Endothelial cell of umbilical vein (primary cell): Measurements from ENCODE around the gene CARMIL1. TPM values are rescaled to one million over a fixed set of nuclear protein-coding genes. Genes with fewer than 3 reads are reported as not detected.

ENCODE experiments used
- BruUV-seq: library from RNA; stranded (reverse); fragments of 400-500 nt; replicated peaks from 2 replicates; lab custom pipeline; 2021; lab: Mats Ljungman, UMichigan
- CTCF ChIA-PET: fragments of 300-600, 350-600 bp; sonication (Branson Sonifier 250); formaldehyde crosslinking; loops from one replicate; lab custom pipeline; 2021; ENCODE audit warnings: antibody characterized with exemption, inconsistent platforms; lab: Charles Lee
- POLR2A ChIA-PET: fragments of 300-600, 350-600 bp; sonication (Branson Sonifier 250); formaldehyde crosslinking; loops from one replicate; lab custom pipeline; 2021; ENCODE audit warnings: antibody characterized with exemption, inconsistent platforms; lab: Charles Lee
- DNase-seq: peaks from one replicate; pipeline ENCODE4 v3.0.0-alpha.2; 2011; ENCODE audit warnings: low read depth, low spot score
- FAIRE-seq: peaks from 2 replicates; lab custom pipeline; 2011; peaks lifted over from hg19 to GRCh38; lab: Jason Lieb, UNC
- H2AFZ ChIP-seq: 2 replicates; pipeline ENCODE4 v1.6.0; 2012; ENCODE audit warnings: low read depth, low read length, control low read depth, inconsistent platforms
- H3K27ac ChIP-seq: 2 replicates; pipeline ENCODE4 v1.5.1; 2011; ENCODE audit warnings: low read depth, mild to moderate bottlenecking, control low read depth, low read length, moderate library complexity; ENCODE audit not compliant: insufficient read depth
- H3K27me3 ChIP-seq, 2 experiments: 2 replicates each; pipeline versions ENCODE4 v1.6.0 to v1.6.1; 2011; ENCODE audit warnings: low read length in 2 of 2, mixed read lengths in 1 of 2; ENCODE audit not compliant: control insufficient read depth in 2 of 2, insufficient read depth in 2 of 2
- H3K36me3 ChIP-seq, 2 experiments: 2 replicates in 1 of 2; 3 replicates in 1 of 2; pipeline ENCODE4 v1.5.1; 2011; ENCODE audit warnings: low read length in 2 of 2, mild to moderate bottlenecking in 1 of 2, moderate library complexity in 1 of 2; ENCODE audit not compliant: control insufficient read depth in 2 of 2, insufficient read depth in 2 of 2; ENCODE audit errors: extremely low read depth in 1 of 2
- H3K4me1 ChIP-seq: 3 replicates; pipeline ENCODE4 v1.5.1; 2011; ENCODE audit warnings: mild to moderate bottlenecking, low read length; ENCODE audit not compliant: control insufficient read depth, insufficient read depth; ENCODE audit errors: extremely low read depth
- H3K4me2 ChIP-seq: 2 replicates; pipeline ENCODE4 v1.6.1; 2011; ENCODE audit warnings: low read length, control low read depth, mixed read lengths; ENCODE audit not compliant: insufficient read depth
- H3K4me3 ChIP-seq, 3 experiments: fragments of 200-600 bp in 1 of 3; sonication (generic), shearing (Covaris generic) in 1 of 3; replicated peaks in 1 of 3; 2 replicates each; pipeline ENCODE4 v1.5.1; 2011 to 2016; ENCODE audit warnings: control low read depth in 3 of 3, low read length in 3 of 3, mild to moderate bottlenecking in 2 of 3, inconsistent platforms in 1 of 3, low read depth in 1 of 3, moderate library complexity in 1 of 3; ENCODE audit not compliant: insufficient read depth in 1 of 3
- H3K79me2 ChIP-seq: 2 replicates; pipeline ENCODE4 v1.6.0; 2012; ENCODE audit warnings: low read length, inconsistent platforms; ENCODE audit not compliant: control insufficient read depth, insufficient read depth
- H3K9ac ChIP-seq: replicated peaks from 2 replicates; pipeline ENCODE3; 2011; ENCODE audit warnings: low read length, control low read depth; ENCODE audit not compliant: insufficient read depth; ENCODE audit errors: extremely low read depth
- H3K9me1 ChIP-seq: replicated peaks from 3 replicates; pipeline ENCODE4 v1.6.0; 2011; ENCODE audit warnings: mild to moderate bottlenecking, low read length; ENCODE audit not compliant: control insufficient read depth, insufficient read depth; ENCODE audit errors: extremely low read depth
- H3K9me3 ChIP-seq: replicated peaks from 2 replicates; pipeline ENCODE4 v1.5.1; 2012; ENCODE audit warnings: low read length, inconsistent platforms; ENCODE audit not compliant: control insufficient read depth, insufficient read depth
- H4K20me1 ChIP-seq: replicated peaks from 2 replicates; pipeline ENCODE3; 2011; ENCODE audit warnings: mild to moderate bottlenecking, low read length; ENCODE audit not compliant: control insufficient read depth, insufficient read depth; ENCODE audit errors: extremely low read depth
- EZH2 ChIP-seq: IDR thresholded peaks from 2 replicates; pipeline ENCODE4 v1.6.1; 2012; ENCODE audit warnings: borderline replicate concordance, low read depth, mild to moderate bottlenecking, moderate library complexity, low read length, inconsistent platforms; ENCODE audit not compliant: severe bottlenecking
- FOS ChIP-seq: IDR thresholded peaks from 2 replicates; pipeline ENCODE4 v1.6.1; 2011; ENCODE audit warnings: mild to moderate bottlenecking, low read length, moderate library complexity, borderline replicate concordance; ENCODE audit not compliant: insufficient read depth
- GATA2 ChIP-seq: IDR thresholded peaks from 2 replicates; pipeline ENCODE4 v1.7.0; 2011; ENCODE audit warnings: low read depth, mild to moderate bottlenecking, moderate library complexity, mixed read lengths, low read length; ENCODE audit not compliant: insufficient read length, insufficient read depth
- JUN ChIP-seq: IDR thresholded peaks from 2 replicates; pipeline ENCODE4 v1.6.1; 2011; ENCODE audit warnings: borderline replicate concordance, low read depth; ENCODE audit not compliant: insufficient read length, insufficient read depth
- MYC ChIP-seq: IDR thresholded peaks from one replicate; pipeline ENCODE4 v1.6.1; 2011; ENCODE audit warnings: mild to moderate bottlenecking, low read depth, low read length
- POLR2A ChIP-seq: IDR thresholded peaks from 2 replicates; pipeline ENCODE4 v1.6.1; 2012; ENCODE audit warnings: low read depth, mild to moderate bottlenecking, control low read depth, low read length
- POLR2AphosphoS5 ChIP-seq: IDR thresholded peaks from 2 replicates; pipeline ENCODE4 v1.6.1; 2012; ENCODE audit warnings: low read depth, mild to moderate bottlenecking, control low read depth, low read length, moderate library complexity; ENCODE audit not compliant: insufficient read depth
- dilution Hi-C: fragments of 300-500 bp; cut with MboI; formaldehyde crosslinking; loops from one replicate; pipeline ENCODE4 v1.15.0; 2019; ENCODE audit warnings: low sequenced_read_pairs; ENCODE audit not compliant: extremely low pct_ligation_motif_present
- intact Hi-C: fragments of 100-400 bp; cut with micrococcal nuclease; formaldehyde crosslinking; loops from one replicate; pipeline ENCODE4 v1.10.0; 2022
- polyA plus RNA-seq, 4 experiments: library from polyadenylated mRNA; depleted of rRNA in 3 of 4; stranded (reverse) in 3 of 4; unstranded in 1 of 4; fragments of >200 nt; gene quantifications; 2 replicates each; pipeline versions ENCODE4 v1.2.1 to v1.2.3, GENCODE V29; 2011 to 2012; ENCODE audit warnings: missing spikeins in 1 of 4
- total RNA-seq: library from RNA; stranded (reverse); gene quantifications from 2 replicates; pipeline ENCODE4 v1.2.3, GENCODE V29; 2021
- TF ChIP-seq, protein P1 (sequence below): IDR thresholded peaks from 2 replicates; pipeline ENCODE4 v1.6.1; 2011; ENCODE audit not compliant: insufficient read depth, insufficient read length
- TF ChIP-seq, protein P2 (sequence below), 2 donors: IDR thresholded peaks; 1 replicate in 1 of 2; 2 replicates in 1 of 2; pipeline ENCODE4 v1.5.1; 2011; ENCODE audit warnings: low read length in 2 of 2, mild to moderate bottlenecking in 2 of 2, moderate library complexity in 2 of 2, control low read depth in 1 of 2, inconsistent platforms in 1 of 2, low read depth in 1 of 2; ENCODE audit not compliant: insufficient read depth in 1 of 2; ENCODE audit errors: extremely low read depth in 1 of 2

CARMIL1 gene
- total and polyA plus RNA-seq, 2 donors (not counting 3 experiments of a cell fraction or from before 2014, with no cell fraction given) = 1.3 to 8.7 TPM

DNA sequence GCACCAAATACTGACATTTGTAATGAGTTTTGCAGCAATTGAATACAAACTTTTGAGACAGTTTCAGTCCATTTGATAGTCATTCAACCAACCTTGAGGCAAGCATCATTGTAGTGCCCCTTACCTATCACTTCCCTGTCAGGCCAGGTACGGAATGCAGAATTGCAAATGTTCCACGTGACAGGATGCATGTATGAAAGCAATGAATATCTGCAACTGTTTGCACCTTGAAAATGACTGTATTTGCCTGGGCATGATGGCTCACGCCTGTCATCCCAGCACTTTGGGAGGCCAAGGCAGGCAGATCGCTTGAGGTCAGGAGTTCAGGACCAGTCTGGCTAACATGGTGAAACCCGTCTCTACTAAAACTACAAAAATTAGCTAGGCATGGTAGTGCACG, 226.8 kb downstream of the CARMIL1 start:
- Histone ChIP-seq H3K27ac (no peak overlapping the region), H3K4me3 (no peak overlapping the region), H3K4me2 (no peak overlapping the region), H2AFZ (no peak overlapping the region), H3K36me3 (no peaks in the 10 kb centered on the region), H3K9ac (no peak overlapping the region), H4K20me1 (no peaks in the 10 kb centered on the region), H3K9me1 (no peaks in the 10 kb centered on the region), H3K27me3 (no peaks in the 10 kb centered on the region), H3K9me3 (no peaks in the 10 kb centered on the region), H3K4me1 (no peaks in the 10 kb centered on the region), H3K79me2 (no peaks in the 10 kb centered on the region)
- CTCF ChIA-PET = interaction anchor here (1.2 to 4.7 kb wide), 4 partner anchors 13 to 240 kb away, joined by 3 to 30 read pairs (median 6); no protein-coding TSS in a partner anchor
- TF ChIP-seq POLR2AphosphoS5 = no peak
- TF ChIP-seq POLR2A = no peak
- TF ChIP-seq, protein P1, sequence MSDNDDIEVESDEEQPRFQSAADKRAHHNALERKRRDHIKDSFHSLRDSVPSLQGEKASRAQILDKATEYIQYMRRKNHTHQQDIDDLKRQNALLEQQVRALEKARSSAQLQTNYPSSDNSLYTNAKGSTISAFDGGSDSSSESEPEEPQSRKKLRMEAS = no peak
- TF ChIP-seq GATA2 = no peak
- no peak for TF ChIP-seq EZH2
- TF ChIP-seq JUN = no peak
- TF ChIP-seq MYC = no peak
- TF ChIP-seq FOS = no peak
- TF ChIP-seq, protein P2, sequence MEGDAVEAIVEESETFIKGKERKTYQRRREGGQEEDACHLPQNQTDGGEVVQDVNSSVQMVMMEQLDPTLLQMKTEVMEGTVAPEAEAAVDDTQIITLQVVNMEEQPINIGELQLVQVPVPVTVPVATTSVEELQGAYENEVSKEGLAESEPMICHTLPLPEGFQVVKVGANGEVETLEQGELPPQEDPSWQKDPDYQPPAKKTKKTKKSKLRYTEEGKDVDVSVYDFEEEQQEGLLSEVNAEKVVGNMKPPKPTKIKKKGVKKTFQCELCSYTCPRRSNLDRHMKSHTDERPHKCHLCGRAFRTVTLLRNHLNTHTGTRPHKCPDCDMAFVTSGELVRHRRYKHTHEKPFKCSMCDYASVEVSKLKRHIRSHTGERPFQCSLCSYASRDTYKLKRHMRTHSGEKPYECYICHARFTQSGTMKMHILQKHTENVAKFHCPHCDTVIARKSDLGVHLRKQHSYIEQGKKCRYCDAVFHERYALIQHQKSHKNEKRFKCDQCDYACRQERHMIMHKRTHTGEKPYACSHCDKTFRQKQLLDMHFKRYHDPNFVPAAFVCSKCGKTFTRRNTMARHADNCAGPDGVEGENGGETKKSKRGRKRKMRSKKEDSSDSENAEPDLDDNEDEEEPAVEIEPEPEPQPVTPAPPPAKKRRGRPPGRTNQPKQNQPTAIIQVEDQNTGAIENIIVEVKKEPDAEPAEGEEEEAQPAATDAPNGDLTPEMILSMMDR (IDR thresholded peaks at IDR 0.05; ENCODE audit: extremely low read depth in 1 of 2, insufficient read depth in 1 of 2, low read depth in 1 of 2, low read length in 2 of 2) = no peak
- DNase-seq = no peak
- no peak for FAIRE-seq
- dilution Hi-C loops (no loop called here), intact Hi-C loops (no loop called here)
- POLR2A ChIA-PET = no interaction called here
- BruUV-seq = no TSS peak
